ENCODE results near the gene VGLL3. TPM values are rescaled to one million over a fixed set of nuclear protein-coding genes. Genes with fewer than 3 reads are reported as not detected.

The VGLL3 gene
- total and polyA plus RNA-seq, 8 donors: 2.2 to 11.9 (median 4.0) TPM

GRCh38 chr3:86989611-86990010 is 1.3 kb downstream of the VGLL3 start:
- WGBS, 2 donors: 25 to 35% methylated on average over 7 of the region's 7 CpGs
- intact Hi-C loops (cut with DNase I): no loop called here

DNA sequence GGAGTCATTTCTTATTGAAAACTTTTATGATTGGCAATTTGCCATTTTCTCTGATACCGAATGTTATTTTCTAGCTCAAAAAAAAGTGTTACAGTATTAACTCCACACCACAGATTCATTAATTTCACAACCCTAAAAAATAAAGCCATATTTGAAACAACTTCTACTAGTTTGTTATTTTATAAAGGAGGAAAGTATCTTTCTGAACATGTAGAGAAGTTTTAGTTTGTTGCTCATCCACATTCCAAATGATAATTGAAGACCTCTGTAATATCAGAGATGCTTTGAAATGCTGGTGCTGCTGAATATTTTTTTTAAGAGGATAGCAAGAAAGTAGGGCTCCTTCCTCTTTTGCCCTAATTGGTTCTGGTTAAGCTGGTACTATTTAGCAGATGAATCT is 1.9 kb downstream of the VGLL3 start:
- H3K27me3 ChIP-seq: no peaks in the 10 kb centered on the region
- 15 to 25% methylated on average over 1 of the region's 1 CpG for WGBS, 2 donors
- H3K9me3 ChIP-seq: no peaks in the 10 kb centered on the region
- ATAC-seq: no peak
- H3K36me3 ChIP-seq: no peaks in the 10 kb centered on the region
- DNase-seq: no peak
- FAIRE-seq: no peak
- H3K27ac ChIP-seq: peak overlapping the region in 2 of 4 donors; percentile 85 to 90
- TF ChIP-seq, protein P1, sequence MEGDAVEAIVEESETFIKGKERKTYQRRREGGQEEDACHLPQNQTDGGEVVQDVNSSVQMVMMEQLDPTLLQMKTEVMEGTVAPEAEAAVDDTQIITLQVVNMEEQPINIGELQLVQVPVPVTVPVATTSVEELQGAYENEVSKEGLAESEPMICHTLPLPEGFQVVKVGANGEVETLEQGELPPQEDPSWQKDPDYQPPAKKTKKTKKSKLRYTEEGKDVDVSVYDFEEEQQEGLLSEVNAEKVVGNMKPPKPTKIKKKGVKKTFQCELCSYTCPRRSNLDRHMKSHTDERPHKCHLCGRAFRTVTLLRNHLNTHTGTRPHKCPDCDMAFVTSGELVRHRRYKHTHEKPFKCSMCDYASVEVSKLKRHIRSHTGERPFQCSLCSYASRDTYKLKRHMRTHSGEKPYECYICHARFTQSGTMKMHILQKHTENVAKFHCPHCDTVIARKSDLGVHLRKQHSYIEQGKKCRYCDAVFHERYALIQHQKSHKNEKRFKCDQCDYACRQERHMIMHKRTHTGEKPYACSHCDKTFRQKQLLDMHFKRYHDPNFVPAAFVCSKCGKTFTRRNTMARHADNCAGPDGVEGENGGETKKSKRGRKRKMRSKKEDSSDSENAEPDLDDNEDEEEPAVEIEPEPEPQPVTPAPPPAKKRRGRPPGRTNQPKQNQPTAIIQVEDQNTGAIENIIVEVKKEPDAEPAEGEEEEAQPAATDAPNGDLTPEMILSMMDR (IDR thresholded peaks at IDR 0.05): no peak
- intact Hi-C loops (cut with DNase I): no loop called here
- no peaks in the 10 kb centered on the region for H3K4me1 ChIP-seq
- H3K4me3 ChIP-seq: peak overlapping the region in 1 of 4 donors; percentile 12

More at GRCh38 chr3:86989611-86990010, 1.3 kb downstream of the VGLL3 start:
- peak overlapping the region in 2 of 4 donors; percentile 85 to 90 for H3K27ac ChIP-seq
- ATAC-seq: no peak
- H3K36me3 ChIP-seq: no peaks in the 10 kb centered on the region
- TF ChIP-seq, protein P1 (IDR thresholded peaks at IDR 0.05): no peak
- H3K4me3 ChIP-seq: peak overlapping the region in 3 of 4 donors; percentile 59 to 75 (median 69)
- no peak for FAIRE-seq
- H3K27me3 ChIP-seq: no peaks in the 10 kb centered on the region
- no peaks in the 10 kb centered on the region for H3K4me1 ChIP-seq
- DNase-seq: no peak
- H3K9me3 ChIP-seq: no peaks in the 10 kb centered on the region

- TF ChIP-seq, protein P1 (IDR thresholded peaks at IDR 0.05): no peak
- intact Hi-C loops (cut with DNase I): no loop called here
- ATAC-seq (no peak), DNase-seq (no peak), FAIRE-seq (no peak)
- Histone ChIP-seq H3K4me3 (no peak overlapping the region), H3K36me3 (no peaks in the 10 kb centered on the region), H3K27me3 (no peaks in the 10 kb centered on the region), H3K27ac (no peak overlapping the region), H3K4me1 (no peaks in the 10 kb centered on the region), H3K9me3 (no peaks in the 10 kb centered on the region)
- 58 to 79% methylated on average over 4 of the region's 4 CpGs for WGBS, 2 donors
Measured at GRCh38 chr3:86988235-86988634, 2.7 kb downstream of the VGLL3 start.

DNA sequence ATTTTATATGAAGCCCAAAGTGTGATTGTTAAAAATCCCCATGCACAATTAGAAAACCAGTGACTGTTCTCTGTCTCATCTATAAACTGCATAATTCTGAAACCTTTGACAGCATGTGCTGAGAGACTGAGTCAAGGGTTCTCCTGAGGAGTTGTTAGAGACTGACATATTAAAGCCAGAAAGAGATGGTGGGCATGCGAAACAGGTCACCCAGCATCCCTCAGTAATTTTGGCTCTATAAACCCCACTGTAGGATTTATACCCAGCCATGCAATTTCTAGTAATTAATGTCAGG is 3.6 kb downstream of the VGLL3 start:
- no peak for ATAC-seq
- WGBS, 2 donors: 96% methylated on average over 1 of the region's 1 CpG
- intact Hi-C loops (cut with DNase I): no loop called here
- Histone ChIP-seq H3K27ac (no peak overlapping the region), H3K36me3 (no peaks in the 10 kb centered on the region), H3K4me3 (no peak overlapping the region), H3K4me1 (no peaks in the 10 kb centered on the region), H3K9me3 (no peaks in the 10 kb centered on the region), H3K27me3 (no peaks in the 10 kb centered on the region)
- FAIRE-seq: no peak
- DNase-seq: no peak
- TF ChIP-seq, protein P1 (IDR thresholded peaks at IDR 0.05): no peak

GRCh38 chr3:86986671-86987420 is 4.1 kb downstream of the VGLL3 start:
- WGBS, 2 donors: 47 to 61% methylated on average over 6 of the region's 6 CpGs
- no peak overlapping the region for H3K4me3 ChIP-seq
- no peaks in the 10 kb centered on the region for H3K36me3 ChIP-seq
- no peak for FAIRE-seq
- intact Hi-C loops (cut with DNase I): no loop called here
- no peaks in the 10 kb centered on the region for H3K27me3 ChIP-seq
- TF ChIP-seq, protein P1 (IDR thresholded peaks at IDR 0.05): no peak
- H3K27ac ChIP-seq: no peak overlapping the region
- no peak for ATAC-seq
- H3K9me3 ChIP-seq: no peaks in the 10 kb centered on the region
- H3K4me1 ChIP-seq: no peaks in the 10 kb centered on the region
- DNase-seq: no peak
